ENCODE measurements around the gene ZNF544.
A peak's percentile ranks its signal among the peaks of the same experiment; 100 is the strongest.
"Not testable (repeated sequence)": the region's sequence is repeated elsewhere in the genome, so short reads cannot be mapped to it uniquely, and the experiment has no call there.

The ZNF544 gene

GRCh38 chr19:58217607-58218391 lies 10.9 kb upstream of the ZNF544 start:
- DNase-seq (ENCODE audit: low spot score in 2 of 2), result no peak
- H3K4me3 ChIP-seq, result no peak overlapping the region
- H3K27me3 ChIP-seq (ENCODE audit: low read depth), result no peaks in the 10 kb centered on the region
- peaks cover 7% of the 10 kb centered on the region for H3K36me3 ChIP-seq (replicated peaks)
- in situ Hi-C loops (cut with MboI; ENCODE audit: low sequenced_read_pairs), result no loop called here
- H3K9me3 ChIP-seq, result no peaks in the 10 kb centered on the region; the same call in 1 of the 2 replicates
- no peaks in the 10 kb centered on the region for H3K4me1 ChIP-seq

GRCh38 chr19:58218899-58219298 lies 9.8 kb upstream of the ZNF544 start:
- Histone ChIP-seq H3K4me3 (no peak overlapping the region), H3K4me1 (no peaks in the 10 kb centered on the region), H3K36me3 (replicated peaks) (no peaks in the 10 kb centered on the region), H3K9me3 (no peaks in the 10 kb centered on the region), H3K27me3 (ENCODE audit: low read depth) (no peaks in the 10 kb centered on the region)
- in situ Hi-C loops (cut with MboI; ENCODE audit: low sequenced_read_pairs), result no loop called here
- peak in 1 of 2 experiments; percentile 45 for DNase-seq (ENCODE audit: low spot score in 2 of 2)

GRCh38 chr19:58227964-58228584 lies 640 bp upstream of the ZNF544 start:
- in situ Hi-C loops (cut with MboI; ENCODE audit: low sequenced_read_pairs), result no loop called here
- no peak for DNase-seq (ENCODE audit: low spot score in 2 of 2)
- H3K36me3 ChIP-seq (replicated peaks), result no peaks in the 10 kb centered on the region
- H3K4me3 ChIP-seq, result peak overlapping the region; percentile 32
- H3K4me1 ChIP-seq, result no peaks in the 10 kb centered on the region
- H3K9me3 ChIP-seq, result peaks cover 23% of the 10 kb centered on the region
- no peaks in the 10 kb centered on the region for H3K27me3 ChIP-seq (ENCODE audit: low read depth)

- Histone ChIP-seq H3K36me3 (replicated peaks) (no peaks in the 10 kb centered on the region), H3K4me1 (no peaks in the 10 kb centered on the region), H3K4me3 (peak overlapping the region; percentile 32), H3K27me3 (ENCODE audit: low read depth) (no peaks in the 10 kb centered on the region), H3K9me3 (peaks cover 23% of the 10 kb centered on the region)
- in situ Hi-C loops (cut with MboI; ENCODE audit: low sequenced_read_pairs), result no loop called here
- no peak for DNase-seq (ENCODE audit: low spot score in 2 of 2)
These were observed 533 bp downstream of the ZNF544 start for GRCh38 chr19:58229255-58229639.

- Histone ChIP-seq H3K27me3 (ENCODE audit: low read depth) (no peaks in the 10 kb centered on the region), H3K4me1 (no peaks in the 10 kb centered on the region), H3K4me3 (no peak overlapping the region), H3K36me3 (replicated peaks) (no peaks in the 10 kb centered on the region), H3K9me3 (no peaks in the 10 kb centered on the region; the same call in 1 of the 2 replicates)
- DNase-seq (ENCODE audit: low spot score in 2 of 2), result no peak
- in situ Hi-C loops (cut with MboI; ENCODE audit: low sequenced_read_pairs), result no loop called here
These were observed 8.6 kb downstream of the ZNF544 start for GRCh38 chr19:58237324-58237723.

- Histone ChIP-seq H3K36me3 (replicated peaks) (no peaks in the 10 kb centered on the region), H3K4me3 (no peak overlapping the region), H3K9me3 (no peaks in the 10 kb centered on the region; the same call in 1 of the 2 replicates), H3K27me3 (ENCODE audit: low read depth) (no peaks in the 10 kb centered on the region), H3K4me1 (no peaks in the 10 kb centered on the region)
- in situ Hi-C loops (cut with MboI; ENCODE audit: low sequenced_read_pairs), result no loop called here
- DNase-seq (ENCODE audit: low spot score in 2 of 2), result no peak
These were observed 14.6 kb downstream of the ZNF544 start for GRCh38 chr19:58243351-58243750.

GRCh38 chr19:58248886-58249285 lies 20.2 kb downstream of the ZNF544 start:
- Histone ChIP-seq H3K4me1 (no peaks in the 10 kb centered on the region), H3K36me3 (replicated peaks) (no peaks in the 10 kb centered on the region), H3K4me3 (no peak overlapping the region), H3K27me3 (ENCODE audit: low read depth) (no peaks in the 10 kb centered on the region), H3K9me3 (peaks cover 26% of the 10 kb centered on the region)
- no peak for DNase-seq (ENCODE audit: low spot score in 2 of 2)
- in situ Hi-C loops (cut with MboI; ENCODE audit: low sequenced_read_pairs), result no loop called here

- Histone ChIP-seq H3K27me3 (ENCODE audit: low read depth) (no peaks in the 10 kb centered on the region), H3K36me3 (replicated peaks) (no peaks in the 10 kb centered on the region), H3K4me3 (no peak overlapping the region), H3K4me1 (no peaks in the 10 kb centered on the region), H3K9me3 (peaks cover 41% of the 10 kb centered on the region)
- DNase-seq (ENCODE audit: low spot score in 2 of 2), result peak in 1 of 2 experiments; percentile 10
- in situ Hi-C loops (cut with MboI; ENCODE audit: low sequenced_read_pairs), result no loop called here
These were observed 23.5 kb downstream of the ZNF544 start for GRCh38 chr19:58252102-58252685.

GRCh38 chr19:58258259-58258658 lies 29.5 kb downstream of the ZNF544 start:
- not testable (repeated sequence) for H3K4me3 ChIP-seq

GRCh38 chr19:58261600-58261967 lies 32.9 kb downstream of the ZNF544 start:
- peaks cover 63% of the 10 kb centered on the region for H3K9me3 ChIP-seq
- no peak for DNase-seq (ENCODE audit: low spot score in 2 of 2)
- no peaks in the 10 kb centered on the region; the same call in 1 of the 2 replicates for H3K36me3 ChIP-seq (replicated peaks)
- H3K4me1 ChIP-seq, result no peaks in the 10 kb centered on the region
- H3K27me3 ChIP-seq (ENCODE audit: low read depth), result no peaks in the 10 kb centered on the region
- in situ Hi-C loops (cut with MboI; ENCODE audit: low sequenced_read_pairs), result no loop called here
- no peak overlapping the region for H3K4me3 ChIP-seq

More at GRCh38 chr19:58258259-58258658, 29.5 kb downstream of the ZNF544 start:
- H3K27me3 ChIP-seq (ENCODE audit: low read depth); H3K4me1 ChIP-seq; H3K36me3 ChIP-seq (replicated peaks); DNase-seq (ENCODE audit: low spot score in 2 of 2); in situ Hi-C loops (cut with MboI; ENCODE audit: low sequenced_read_pairs): not testable (repeated sequence)
- peaks cover 59% of the 10 kb centered on the region for H3K9me3 ChIP-seq

GRCh38 chr19:58261968-58262921 lies 33.5 kb downstream of the ZNF544 start:
- Histone ChIP-seq H3K4me1 (no peaks in the 10 kb centered on the region), H3K4me3 (no peak overlapping the region), H3K9me3 (peaks cover 60% of the 10 kb centered on the region), H3K36me3 (replicated peaks) (no peaks in the 10 kb centered on the region; the same call in 1 of the 2 replicates), H3K27me3 (ENCODE audit: low read depth) (no peaks in the 10 kb centered on the region)
- in situ Hi-C loops (cut with MboI; ENCODE audit: low sequenced_read_pairs), result no loop called here
- DNase-seq (ENCODE audit: low spot score in 2 of 2), result no peak

GRCh38 chr19:58262922-58263296 lies 34.2 kb downstream of the ZNF544 start:
- DNase-seq (ENCODE audit: low spot score in 2 of 2), result no peak
- in situ Hi-C loops (cut with MboI; ENCODE audit: low sequenced_read_pairs), result no loop called here
- Histone ChIP-seq H3K36me3 (replicated peaks) (no peaks in the 10 kb centered on the region; the same call in 1 of the 2 replicates), H3K4me1 (no peaks in the 10 kb centered on the region), H3K9me3 (peaks cover 53% of the 10 kb centered on the region), H3K27me3 (ENCODE audit: low read depth) (no peaks in the 10 kb centered on the region), H3K4me3 (no peak overlapping the region)

GRCh38 chr19:58265100-58265499 lies 36.4 kb downstream of the ZNF544 start:
- no peak overlapping the region for H3K4me3 ChIP-seq
- H3K36me3 ChIP-seq (replicated peaks), result no peaks in the 10 kb centered on the region; the same call in 1 of the 2 replicates
- H3K4me1 ChIP-seq, result no peaks in the 10 kb centered on the region
- in situ Hi-C loops (cut with MboI; ENCODE audit: low sequenced_read_pairs), result no loop called here
- peaks cover 50% of the 10 kb centered on the region for H3K9me3 ChIP-seq
- no peaks in the 10 kb centered on the region for H3K27me3 ChIP-seq (ENCODE audit: low read depth)
- DNase-seq (ENCODE audit: low spot score in 2 of 2), result no peak
